Endothelial cell of umbilical vein (primary cell): Measurements from ENCODE around the gene INPP5J. TPM values are rescaled to one million over a fixed set of nuclear protein-coding genes. Genes with fewer than 3 reads are reported as not detected.

Experiments used
- BruUV-seq: library from RNA; stranded (reverse); fragments of 400-500 nt; replicated peaks from 2 replicates; lab custom pipeline; 2021; lab: Mats Ljungman, UMichigan
- CTCF ChIA-PET: fragments of 300-600, 350-600 bp; sonication (Branson Sonifier 250); formaldehyde crosslinking; loops from one replicate; lab custom pipeline; 2021; ENCODE audit warnings: antibody characterized with exemption, inconsistent platforms; lab: Charles Lee
- POLR2A ChIA-PET: fragments of 300-600, 350-600 bp; sonication (Branson Sonifier 250); formaldehyde crosslinking; loops from one replicate; lab custom pipeline; 2021; ENCODE audit warnings: antibody characterized with exemption, inconsistent platforms; lab: Charles Lee
- DNase-seq: peaks from one replicate; pipeline ENCODE4 v3.0.0-alpha.2; 2011; ENCODE audit warnings: low read depth, low spot score
- FAIRE-seq: peaks from 2 replicates; lab custom pipeline; 2011; peaks lifted over from hg19 to GRCh38; lab: Jason Lieb, UNC
- H2AFZ ChIP-seq: 2 replicates; pipeline ENCODE4 v1.6.0; 2012; ENCODE audit warnings: low read depth, low read length, control low read depth, inconsistent platforms
- H3K27ac ChIP-seq: 2 replicates; pipeline ENCODE4 v1.5.1; 2011; ENCODE audit warnings: low read depth, mild to moderate bottlenecking, control low read depth, low read length, moderate library complexity; ENCODE audit not compliant: insufficient read depth
- H3K27me3 ChIP-seq, 2 experiments: 2 replicates each; pipeline versions ENCODE4 v1.6.0 to v1.6.1; 2011; ENCODE audit warnings: low read length in 2 of 2, mixed read lengths in 1 of 2; ENCODE audit not compliant: control insufficient read depth in 2 of 2, insufficient read depth in 2 of 2
- H3K36me3 ChIP-seq, 2 experiments: 2 replicates in 1 of 2; 3 replicates in 1 of 2; pipeline ENCODE4 v1.5.1; 2011; ENCODE audit warnings: low read length in 2 of 2, mild to moderate bottlenecking in 1 of 2, moderate library complexity in 1 of 2; ENCODE audit not compliant: control insufficient read depth in 2 of 2, insufficient read depth in 2 of 2; ENCODE audit errors: extremely low read depth in 1 of 2
- H3K4me1 ChIP-seq: 3 replicates; pipeline ENCODE4 v1.5.1; 2011; ENCODE audit warnings: mild to moderate bottlenecking, low read length; ENCODE audit not compliant: control insufficient read depth, insufficient read depth; ENCODE audit errors: extremely low read depth
- H3K4me2 ChIP-seq: 2 replicates; pipeline ENCODE4 v1.6.1; 2011; ENCODE audit warnings: low read length, control low read depth, mixed read lengths; ENCODE audit not compliant: insufficient read depth
- H3K4me3 ChIP-seq, 3 experiments: fragments of 200-600 bp in 1 of 3; sonication (generic), shearing (Covaris generic) in 1 of 3; replicated peaks in 1 of 3; 2 replicates each; pipeline ENCODE4 v1.5.1; 2011 to 2016; ENCODE audit warnings: control low read depth in 3 of 3, low read length in 3 of 3, mild to moderate bottlenecking in 2 of 3, inconsistent platforms in 1 of 3, low read depth in 1 of 3, moderate library complexity in 1 of 3; ENCODE audit not compliant: insufficient read depth in 1 of 3
- H3K79me2 ChIP-seq: 2 replicates; pipeline ENCODE4 v1.6.0; 2012; ENCODE audit warnings: low read length, inconsistent platforms; ENCODE audit not compliant: control insufficient read depth, insufficient read depth
- H3K9ac ChIP-seq: replicated peaks from 2 replicates; pipeline ENCODE3; 2011; ENCODE audit warnings: low read length, control low read depth; ENCODE audit not compliant: insufficient read depth; ENCODE audit errors: extremely low read depth
- H3K9me1 ChIP-seq: replicated peaks from 3 replicates; pipeline ENCODE4 v1.6.0; 2011; ENCODE audit warnings: mild to moderate bottlenecking, low read length; ENCODE audit not compliant: control insufficient read depth, insufficient read depth; ENCODE audit errors: extremely low read depth
- H3K9me3 ChIP-seq: replicated peaks from 2 replicates; pipeline ENCODE4 v1.5.1; 2012; ENCODE audit warnings: low read length, inconsistent platforms; ENCODE audit not compliant: control insufficient read depth, insufficient read depth
- H4K20me1 ChIP-seq: replicated peaks from 2 replicates; pipeline ENCODE3; 2011; ENCODE audit warnings: mild to moderate bottlenecking, low read length; ENCODE audit not compliant: control insufficient read depth, insufficient read depth; ENCODE audit errors: extremely low read depth
- CTCF ChIP-seq, 2 donors: IDR thresholded peaks; 1 replicate in 1 of 2; 2 replicates in 1 of 2; pipeline ENCODE4 v1.5.1; 2011; ENCODE audit warnings: low read length in 2 of 2, mild to moderate bottlenecking in 2 of 2, moderate library complexity in 2 of 2, control low read depth in 1 of 2, inconsistent platforms in 1 of 2, low read depth in 1 of 2; ENCODE audit not compliant: insufficient read depth in 1 of 2; ENCODE audit errors: extremely low read depth in 1 of 2
- EZH2 ChIP-seq: IDR thresholded peaks from 2 replicates; pipeline ENCODE4 v1.6.1; 2012; ENCODE audit warnings: borderline replicate concordance, low read depth, mild to moderate bottlenecking, moderate library complexity, low read length, inconsistent platforms; ENCODE audit not compliant: severe bottlenecking
- FOS ChIP-seq: IDR thresholded peaks from 2 replicates; pipeline ENCODE4 v1.6.1; 2011; ENCODE audit warnings: mild to moderate bottlenecking, low read length, moderate library complexity, borderline replicate concordance; ENCODE audit not compliant: insufficient read depth
- GATA2 ChIP-seq: IDR thresholded peaks from 2 replicates; pipeline ENCODE4 v1.7.0; 2011; ENCODE audit warnings: low read depth, mild to moderate bottlenecking, moderate library complexity, mixed read lengths, low read length; ENCODE audit not compliant: insufficient read length, insufficient read depth
- JUN ChIP-seq: IDR thresholded peaks from 2 replicates; pipeline ENCODE4 v1.6.1; 2011; ENCODE audit warnings: borderline replicate concordance, low read depth; ENCODE audit not compliant: insufficient read length, insufficient read depth
- MYC ChIP-seq: IDR thresholded peaks from one replicate; pipeline ENCODE4 v1.6.1; 2011; ENCODE audit warnings: mild to moderate bottlenecking, low read depth, low read length
- POLR2A ChIP-seq: IDR thresholded peaks from 2 replicates; pipeline ENCODE4 v1.6.1; 2012; ENCODE audit warnings: low read depth, mild to moderate bottlenecking, control low read depth, low read length
- POLR2AphosphoS5 ChIP-seq: IDR thresholded peaks from 2 replicates; pipeline ENCODE4 v1.6.1; 2012; ENCODE audit warnings: low read depth, mild to moderate bottlenecking, control low read depth, low read length, moderate library complexity; ENCODE audit not compliant: insufficient read depth
- dilution Hi-C: fragments of 300-500 bp; cut with MboI; formaldehyde crosslinking; loops from one replicate; pipeline ENCODE4 v1.15.0; 2019; ENCODE audit warnings: low sequenced_read_pairs; ENCODE audit not compliant: extremely low pct_ligation_motif_present
- intact Hi-C: fragments of 100-400 bp; cut with micrococcal nuclease; formaldehyde crosslinking; loops from one replicate; pipeline ENCODE4 v1.10.0; 2022
- polyA plus RNA-seq, 4 experiments: library from polyadenylated mRNA; depleted of rRNA in 3 of 4; stranded (reverse) in 3 of 4; unstranded in 1 of 4; fragments of >200 nt; gene quantifications; 2 replicates each; pipeline versions ENCODE4 v1.2.1 to v1.2.3, GENCODE V29; 2011 to 2012; ENCODE audit warnings: missing spikeins in 1 of 4
- total RNA-seq: library from RNA; stranded (reverse); gene quantifications from 2 replicates; pipeline ENCODE4 v1.2.3, GENCODE V29; 2021
- TF ChIP-seq, protein P1 (sequence below): IDR thresholded peaks from 2 replicates; pipeline ENCODE4 v1.6.1; 2011; ENCODE audit not compliant: insufficient read depth, insufficient read length

The INPP5J gene
- total and polyA plus RNA-seq, 2 donors (not counting 3 experiments of a cell fraction or from before 2014, with no cell fraction given) = 0.43 to 0.49 TPM

- dilution Hi-C loops = no loop called here
- no peaks in the 10 kb centered on the region for H3K9me1 ChIP-seq
- peaks cover 22% of the 10 kb centered on the region for H3K4me1 ChIP-seq
- H3K79me2 ChIP-seq = peaks cover 59% of the 10 kb centered on the region
- DNase-seq (peak; percentile 68), FAIRE-seq (peak; percentile 91)
- H3K27ac ChIP-seq = peak overlapping the region; percentile 78
- peak overlapping the region; percentile 75 for H3K4me2 ChIP-seq
- BruUV-seq = no TSS peak
- ChIA-PET CTCF (interaction anchor here (0.8 to 1.4 kb wide), 5 partner anchors 8 to 99 kb away, joined by 3 to 6 read pairs (median 4); partner anchors contain the start of gene SELENOM), POLR2A (no interaction called here)
- H3K9ac ChIP-seq = peak overlapping the region; percentile 54
- intact Hi-C loops = loop anchor here (1.0 kb wide), 1 partner anchor 38 kb away; no protein-coding TSS in a partner anchor
- no peaks in the 10 kb centered on the region for H4K20me1 ChIP-seq
- H3K4me3 ChIP-seq = no peak overlapping the region
- H3K9me3 ChIP-seq = no peaks in the 10 kb centered on the region
- H3K36me3 ChIP-seq = peaks cover 0 to 6% of the 10 kb centered on the region in 2 experiments
- H2AFZ ChIP-seq = no peak overlapping the region
- no peaks in the 10 kb centered on the region for H3K27me3 ChIP-seq
- peak; percentile 84 for TF ChIP-seq JUN
- TF ChIP-seq GATA2 = no peak
- TF ChIP-seq, protein P1, sequence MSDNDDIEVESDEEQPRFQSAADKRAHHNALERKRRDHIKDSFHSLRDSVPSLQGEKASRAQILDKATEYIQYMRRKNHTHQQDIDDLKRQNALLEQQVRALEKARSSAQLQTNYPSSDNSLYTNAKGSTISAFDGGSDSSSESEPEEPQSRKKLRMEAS = no peak
- no peak for TF ChIP-seq EZH2
- no peak for TF ChIP-seq CTCF (IDR thresholded peaks at IDR 0.05; ENCODE audit: extremely low read depth in 1 of 2, insufficient read depth in 1 of 2, low read depth in 1 of 2, low read length in 2 of 2)
- TF ChIP-seq MYC = no peak
- no peak for TF ChIP-seq POLR2AphosphoS5
- TF ChIP-seq FOS = peak; percentile 87
- TF ChIP-seq POLR2A = no peak
Observed at GRCh38 chr22:31173386-31174145, 50.8 kb downstream of the INPP5J start.
